Sigmoid colon (tissue), 7 donors: ENCODE results near the gene S100P. TPM values are rescaled to one million over a fixed set of nuclear protein-coding genes. Genes with fewer than 3 reads are reported as not detected.

ENCODE experiments used
- DNase-seq: peaks from one replicate; pipeline ENCODE4 v3.0.0-alpha.2; 2019
- H3K27ac ChIP-seq, 4 donors: fragments of 200-600 bp; sonication (generic); one replicate each; pipeline ENCODE4 v1.5.1; 2016 to 2019; ENCODE audit warnings: mild to moderate bottlenecking in 1 of 4
- H3K27me3 ChIP-seq, 3 donors: fragments of 200-600 bp; sonication (generic); one replicate each; pipeline ENCODE4 v1.5.1; 2019; ENCODE audit warnings: mild to moderate bottlenecking in 1 of 3
- H3K36me3 ChIP-seq, 4 donors: fragments of 200-600 bp; sonication (generic); one replicate each; pipeline ENCODE4 v1.5.1; 2016 to 2019
- H3K4me1 ChIP-seq, 4 donors: fragments of 200-600 bp; sonication (generic); one replicate each; pipeline ENCODE4 v1.5.1; 2017 to 2019
- H3K4me3 ChIP-seq, 4 donors: fragments of 200-600 bp; sonication (generic); one replicate each; pipeline ENCODE4 v1.5.1; 2017 to 2019; ENCODE audit warnings: mild to moderate bottlenecking in 2 of 4, moderate library complexity in 1 of 4
- H3K9me3 ChIP-seq, 4 donors: fragments of 200-600 bp in 3 of 4; sonication (generic) in 3 of 4; one replicate each; pipeline versions ENCODE4 v1.5.1 to v1.6.1; 2013 to 2019
- EP300 ChIP-seq, 4 donors: sonication (generic); formaldehyde crosslinking; IDR thresholded peaks; one replicate each; pipeline ENCODE4 v1.6.1; 2017; ENCODE audit warnings: antibody characterized with exemption in 4 of 4
- POLR2A ChIP-seq, 2 donors: fragments of 450-650 bp; IDR thresholded peaks; one replicate each; pipeline ENCODE4 v1.6.1; 2016; ENCODE audit warnings: antibody characterized with exemption in 2 of 2, mild to moderate bottlenecking in 2 of 2, moderate library complexity in 2 of 2
- POLR2AphosphoS5 ChIP-seq, 4 donors: sonication (generic); formaldehyde crosslinking; IDR thresholded peaks; one replicate each; pipeline ENCODE4 v1.6.1; 2017; ENCODE audit warnings: antibody characterized with exemption in 4 of 4
- WGBS, 2 donors: extraction: QIAGEN DNeasy Blood & Tissue Kit; methylation state at CpG; one replicate each; pipeline ENCODE4 v1.1.7; 2013; 5-methylcytosine and 5-hydroxymethylcytosine counted together
- intact Hi-C: fragments of 100-400 bp; cut with DNase I; formaldehyde crosslinking; loops from one replicate; pipeline ENCODE4 v1.15.1; 2023
- polyA plus RNA-seq, 3 donors: library from polyadenylated mRNA; stranded (reverse); fragments of 200-250 nt; gene quantifications; one replicate each; pipeline ENCODE4 v1.2.3, GENCODE V29; 2013
- total RNA-seq, 4 donors: library from RNA; depleted of rRNA; stranded (reverse); fragments of >200 nt; gene quantifications; one replicate each; pipeline ENCODE4 v1.1.0, GENCODE V29; 2016
- TF ChIP-seq, protein P1 (sequence below), 4 experiments: fragments of 450-650 bp in 3 of 4; fragments of 200-600 bp in 1 of 4; IDR thresholded peaks; one replicate each; pipeline ENCODE4 v1.5.1; 2016 to 2019; ENCODE audit warnings: antibody characterized with exemption in 4 of 4, mild to moderate bottlenecking in 3 of 4, moderate library complexity in 2 of 4
- donor health status: healthy with polysubstance abuse.
- donor health status: Bipolar disorder and iron deficiency.
- donor health status: healthy.

S100P gene
- total and polyA plus RNA-seq, 7 donors, result 0.41 to 488 (median 253) TPM; not detected in 3

DNA sequence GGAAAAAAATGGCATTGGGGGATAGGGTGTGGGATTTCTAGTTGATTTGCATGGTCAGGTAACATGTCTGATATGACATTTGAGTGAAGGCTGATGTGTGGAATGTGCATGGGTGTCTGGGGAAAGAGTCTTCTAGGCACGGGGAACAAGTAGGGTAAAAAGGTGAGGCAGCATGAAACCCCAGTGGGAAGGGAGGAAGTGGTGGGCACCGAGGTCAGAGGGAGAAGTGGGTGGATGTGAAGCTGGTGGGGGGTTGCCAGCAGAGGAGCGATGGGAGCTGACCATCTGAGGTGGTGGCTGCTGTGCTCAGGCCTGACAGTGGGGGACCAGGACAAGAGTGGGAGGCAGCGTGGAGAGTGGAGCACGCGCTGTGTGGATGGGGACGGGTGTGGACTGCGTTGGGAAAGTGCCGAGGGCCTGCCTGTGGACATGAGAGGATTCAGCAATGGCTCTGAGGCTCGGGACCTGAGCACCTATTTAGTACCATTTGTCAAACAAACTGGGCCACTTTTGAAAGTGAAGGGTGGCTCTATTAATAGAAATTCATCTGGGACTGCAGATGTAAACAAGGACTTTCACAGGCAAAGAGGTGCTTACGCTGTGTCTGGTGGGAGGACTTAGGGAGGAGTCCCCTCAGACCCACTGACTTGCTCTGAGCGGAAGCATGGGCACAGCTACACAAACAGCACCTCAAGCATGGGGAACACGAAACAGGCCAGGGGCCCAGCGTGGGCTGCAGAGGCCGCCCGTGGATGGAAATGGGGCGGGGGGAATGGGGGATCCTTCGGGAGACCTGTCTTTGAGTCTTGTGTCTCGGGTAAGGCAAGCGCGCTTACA, 16.7 kb upstream of the S100P start:
- Histone ChIP-seq H3K27ac (peak overlapping the region in 1 of 4 donors; percentile 25), H3K4me3 (peak overlapping the region in 1 of 4 donors; percentile 11), H3K36me3 (no peaks in the 10 kb centered on the region), H3K4me1 (peaks cover 0 to 37% (median 37%) of the 10 kb centered on the region in 4 donors), H3K9me3 (no peaks in the 10 kb centered on the region), H3K27me3 (no peaks in the 10 kb centered on the region)
- 85 to 91% methylated on average over 21 of the region's 21 CpGs for WGBS, 2 donors
- no peak for DNase-seq
- intact Hi-C loops, result no loop called here
- TF ChIP-seq POLR2A (IDR thresholded peaks at IDR 0.05), result no peak
- TF ChIP-seq, protein P1, sequence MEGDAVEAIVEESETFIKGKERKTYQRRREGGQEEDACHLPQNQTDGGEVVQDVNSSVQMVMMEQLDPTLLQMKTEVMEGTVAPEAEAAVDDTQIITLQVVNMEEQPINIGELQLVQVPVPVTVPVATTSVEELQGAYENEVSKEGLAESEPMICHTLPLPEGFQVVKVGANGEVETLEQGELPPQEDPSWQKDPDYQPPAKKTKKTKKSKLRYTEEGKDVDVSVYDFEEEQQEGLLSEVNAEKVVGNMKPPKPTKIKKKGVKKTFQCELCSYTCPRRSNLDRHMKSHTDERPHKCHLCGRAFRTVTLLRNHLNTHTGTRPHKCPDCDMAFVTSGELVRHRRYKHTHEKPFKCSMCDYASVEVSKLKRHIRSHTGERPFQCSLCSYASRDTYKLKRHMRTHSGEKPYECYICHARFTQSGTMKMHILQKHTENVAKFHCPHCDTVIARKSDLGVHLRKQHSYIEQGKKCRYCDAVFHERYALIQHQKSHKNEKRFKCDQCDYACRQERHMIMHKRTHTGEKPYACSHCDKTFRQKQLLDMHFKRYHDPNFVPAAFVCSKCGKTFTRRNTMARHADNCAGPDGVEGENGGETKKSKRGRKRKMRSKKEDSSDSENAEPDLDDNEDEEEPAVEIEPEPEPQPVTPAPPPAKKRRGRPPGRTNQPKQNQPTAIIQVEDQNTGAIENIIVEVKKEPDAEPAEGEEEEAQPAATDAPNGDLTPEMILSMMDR (IDR thresholded peaks at IDR 0.05), result no peak

DNA sequence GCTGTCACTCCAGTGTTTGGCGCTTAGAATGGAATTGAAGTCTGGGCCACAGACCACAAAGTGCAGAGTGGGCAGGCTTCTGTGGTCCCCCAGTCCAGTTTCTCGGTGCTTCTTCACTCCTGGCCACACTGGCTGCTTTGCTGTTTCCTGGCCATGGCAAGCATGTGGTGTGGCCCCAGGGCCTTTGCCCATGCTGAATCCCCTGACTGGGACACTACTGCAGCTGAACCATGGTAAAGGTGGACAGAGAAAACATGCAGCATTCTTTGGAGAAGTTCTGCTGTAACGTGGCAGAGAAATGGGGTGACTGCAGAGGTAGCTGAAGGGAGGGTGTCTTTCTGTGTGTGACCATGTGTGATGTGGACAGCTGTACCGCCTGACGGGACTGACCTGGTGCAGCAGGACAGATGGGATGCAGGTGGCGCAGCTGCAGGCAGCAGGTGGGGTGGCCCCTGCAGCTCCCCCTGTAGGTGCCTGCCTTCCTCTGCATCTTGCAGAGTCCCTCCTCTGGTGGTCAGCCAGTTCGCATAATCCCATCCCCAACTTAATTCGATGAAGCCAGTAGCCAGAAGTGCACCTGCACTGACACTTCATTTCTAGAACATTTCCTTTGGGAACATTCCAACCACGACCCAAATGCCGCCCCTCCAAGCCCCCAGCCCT, 13.2 kb upstream of the S100P start:
- intact Hi-C loops, result no loop called here

DNA sequence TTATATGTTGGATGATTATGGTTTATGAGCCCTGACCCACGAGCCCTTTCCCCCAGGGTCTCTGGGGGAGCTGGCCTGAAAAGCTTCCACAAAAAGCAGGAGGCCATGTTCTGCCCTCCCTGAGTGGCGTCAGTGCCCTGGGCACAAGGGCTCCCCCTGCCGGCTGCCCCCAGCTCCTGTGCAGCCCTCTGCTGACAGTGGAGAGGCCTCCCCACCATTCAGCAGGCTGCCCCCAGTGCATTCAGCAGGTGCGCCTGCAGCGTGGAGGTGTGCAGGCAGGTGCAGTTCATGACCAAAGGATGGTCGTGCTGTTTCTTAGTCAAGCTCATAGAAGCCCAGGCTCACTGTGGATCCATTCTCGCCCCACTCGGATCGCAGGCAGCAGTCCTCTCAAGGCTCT, 12.5 kb upstream of the S100P start:
- Histone ChIP-seq H3K27ac (no peak overlapping the region), H3K4me1 (peaks cover 0 to 15% (median 14%) of the 10 kb centered on the region in 4 donors), H3K27me3 (no peaks in the 10 kb centered on the region), H3K36me3 (no peaks in the 10 kb centered on the region), H3K4me3 (no peak overlapping the region), H3K9me3 (no peaks in the 10 kb centered on the region)
- WGBS, 2 donors, result 83 to 91% methylated on average over 9 of the region's 9 CpGs
- TF ChIP-seq EP300 (IDR thresholded peaks at IDR 0.05), result no peak
- no peak for TF ChIP-seq POLR2A (IDR thresholded peaks at IDR 0.05)
- TF ChIP-seq POLR2AphosphoS5 (IDR thresholded peaks at IDR 0.05), result no peak
- TF ChIP-seq, protein P1 (IDR thresholded peaks at IDR 0.05), result no peak
- intact Hi-C loops, result no loop called here
- no peak for DNase-seq

More for the DNA sequence above, 13.2 kb upstream of the S100P start:
- no peak for TF ChIP-seq EP300 (IDR thresholded peaks at IDR 0.05)
- no peak for TF ChIP-seq POLR2A (IDR thresholded peaks at IDR 0.05)
- TF ChIP-seq POLR2AphosphoS5 (IDR thresholded peaks at IDR 0.05), result no peak
- TF ChIP-seq, protein P1 (IDR thresholded peaks at IDR 0.05), result no peak
- no peak for DNase-seq
- Histone ChIP-seq H3K27me3 (no peaks in the 10 kb centered on the region), H3K36me3 (no peaks in the 10 kb centered on the region), H3K9me3 (no peaks in the 10 kb centered on the region), H3K4me1 (peaks cover 0 to 22% (median 21%) of the 10 kb centered on the region in 4 donors), H3K4me3 (no peak overlapping the region), H3K27ac (no peak overlapping the region)
- WGBS, 2 donors, result 89 to 93% methylated on average over 10 of the region's 10 CpGs

DNA sequence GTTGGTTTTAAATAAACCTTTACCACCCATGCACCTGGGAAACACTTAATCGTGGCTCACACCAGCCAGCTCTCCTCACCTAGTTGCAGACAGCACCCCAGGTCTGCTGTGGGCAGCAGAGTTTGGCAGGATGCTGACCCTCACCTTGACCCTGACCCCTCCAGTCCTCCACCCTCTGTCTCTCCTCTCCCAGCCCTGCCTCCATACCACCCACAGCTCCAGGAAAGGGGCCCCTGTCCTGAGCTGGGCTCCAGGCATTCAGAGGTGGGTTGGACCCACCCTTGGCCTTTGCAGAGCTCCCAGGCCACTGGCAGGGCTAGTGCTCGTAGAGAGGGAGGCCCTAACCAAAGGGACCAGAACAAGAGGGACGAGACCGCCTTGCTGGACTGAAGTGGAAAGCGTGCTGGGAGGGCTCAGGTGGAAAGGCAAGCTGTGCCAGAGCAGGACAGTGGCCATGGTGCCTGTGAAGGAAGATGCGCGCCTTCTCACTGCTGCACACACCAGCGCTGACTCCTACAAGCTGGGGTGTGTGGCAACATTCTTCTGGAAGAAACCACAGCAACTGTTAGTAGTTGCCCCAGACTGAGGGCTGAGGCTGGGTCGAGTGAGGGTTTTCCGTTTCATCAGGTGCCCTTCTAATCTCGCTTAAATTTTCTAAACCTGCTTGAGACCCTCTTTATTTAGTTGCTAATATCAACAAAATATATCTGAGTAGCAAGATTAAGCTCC, 10.7 kb upstream of the S100P start:
- 78 to 83% methylated on average over 11 of the region's 11 CpGs for WGBS, 2 donors

More for the DNA sequence above, 10.7 kb upstream of the S100P start:
- DNase-seq, result no peak
- Histone ChIP-seq H3K9me3 (no peaks in the 10 kb centered on the region), H3K4me3 (no peak overlapping the region), H3K4me1 (no peaks in the 10 kb centered on the region), H3K27ac (no peak overlapping the region), H3K27me3 (no peaks in the 10 kb centered on the region), H3K36me3 (no peaks in the 10 kb centered on the region)
- intact Hi-C loops, result no loop called here
- TF ChIP-seq, protein P1 (IDR thresholded peaks at IDR 0.05), result no peak
- no peak for TF ChIP-seq EP300 (IDR thresholded peaks at IDR 0.05)
- TF ChIP-seq POLR2A (IDR thresholded peaks at IDR 0.05), result no peak
- no peak for TF ChIP-seq POLR2AphosphoS5 (IDR thresholded peaks at IDR 0.05)
